ENCODE data around the gene CHST7.

The CHST7 gene

DNA sequence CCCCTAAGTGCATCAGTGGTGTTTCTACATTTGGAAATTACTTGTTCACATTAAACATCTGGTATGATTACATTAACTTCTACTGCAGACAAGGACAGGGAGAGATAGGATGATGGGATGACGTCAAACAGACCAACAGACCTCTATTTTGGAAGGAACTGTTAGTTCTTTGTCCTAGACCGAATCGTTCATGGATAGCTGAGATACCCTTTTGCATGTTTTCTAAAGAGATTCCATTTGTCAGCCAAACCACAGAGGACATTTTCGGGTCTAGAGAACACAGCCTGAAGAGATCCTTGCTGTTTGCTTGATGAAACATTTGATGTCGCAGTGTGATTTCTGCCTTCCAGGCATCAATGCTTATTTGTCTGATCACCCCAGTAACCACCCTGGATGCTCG, 27.7 kb downstream of the CHST7 start:
- no peak for DNase-seq (ENCODE audit: low read depth in 3 of 3, low spot score in 1 of 3)

DNA sequence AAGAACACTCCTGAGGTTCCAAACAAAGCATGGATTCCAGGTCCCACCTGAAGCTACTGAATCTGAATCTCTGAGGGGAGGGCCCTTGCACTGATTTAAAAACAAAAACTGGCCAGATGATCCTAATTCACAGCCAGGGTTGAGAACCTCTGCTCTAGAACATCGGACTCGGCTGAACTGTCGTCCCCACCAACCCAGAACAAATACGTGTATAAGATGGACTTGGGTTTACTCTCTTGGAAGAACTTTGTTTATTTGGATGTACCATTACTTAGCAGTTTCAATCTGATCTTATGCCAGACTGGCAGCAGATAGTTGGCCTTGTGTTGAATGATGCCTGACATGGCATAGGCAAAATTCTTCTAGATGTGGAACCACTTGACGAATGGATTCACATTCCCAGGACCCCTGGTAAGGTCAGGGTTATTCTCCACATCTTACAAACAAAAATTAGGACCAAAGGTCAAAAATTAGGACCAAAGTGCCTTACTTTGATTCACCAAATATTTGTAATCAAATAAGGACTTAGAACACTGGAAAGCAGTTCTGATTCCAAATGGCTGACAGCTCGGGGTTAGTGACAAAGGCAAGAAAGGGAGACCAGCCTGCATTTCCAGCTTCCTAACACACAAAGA, 29.0 kb downstream of the CHST7 start:
- no peak for DNase-seq (ENCODE audit: low read depth in 3 of 3, low spot score in 1 of 3)

DNA sequence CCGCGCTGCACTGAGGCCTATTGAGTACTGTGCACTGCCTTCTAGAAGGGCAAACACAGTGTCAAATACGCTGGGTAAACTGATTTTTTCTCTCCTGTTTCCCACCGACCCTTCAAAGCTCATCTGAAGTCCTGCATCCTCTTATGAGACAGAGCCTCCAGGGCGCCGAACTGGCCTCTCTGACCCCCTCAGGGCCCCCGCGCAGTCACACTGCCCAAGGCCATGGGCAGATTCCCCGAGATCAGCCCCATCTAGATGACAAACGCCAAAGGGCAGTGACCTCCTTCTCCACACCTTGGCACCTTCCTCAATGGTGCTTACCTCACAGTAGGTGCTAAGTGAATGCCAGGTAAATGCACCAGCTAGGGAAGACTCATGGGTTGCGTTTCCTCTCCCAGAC, 34.4 kb downstream of the CHST7 start:
- DNase-seq (ENCODE audit: low read depth in 3 of 3, low spot score in 1 of 3), result no peak

DNA sequence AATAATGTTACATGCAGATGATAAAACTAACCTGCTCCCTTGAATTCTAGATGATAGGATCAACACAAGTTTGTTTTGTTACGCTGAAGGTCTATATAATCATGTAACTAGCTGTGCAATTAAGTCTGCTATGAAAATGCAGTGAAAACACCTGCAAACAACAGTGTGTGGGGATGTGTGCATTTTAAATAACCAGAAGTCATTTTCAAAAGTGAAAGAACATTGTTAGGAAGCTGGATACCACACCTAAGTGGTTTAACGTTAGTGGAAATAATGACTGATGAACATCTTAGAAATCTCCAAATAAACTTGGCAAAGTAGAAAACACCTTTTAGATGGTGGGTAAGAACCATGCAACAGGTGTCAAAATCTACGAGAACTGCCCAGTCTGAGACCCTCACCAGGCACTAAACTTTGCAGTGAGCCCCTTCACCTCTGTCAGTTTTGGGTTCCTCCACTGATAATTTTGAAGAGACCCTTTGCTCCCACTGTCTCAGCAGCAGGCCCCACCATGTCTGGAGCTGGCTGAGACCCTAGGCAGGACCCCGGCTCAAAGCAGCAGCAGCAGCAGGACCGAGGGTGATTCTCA, 36.6 kb downstream of the CHST7 start:
- DNase-seq (ENCODE audit: low read depth in 3 of 3, low spot score in 1 of 3), result no peak

DNA sequence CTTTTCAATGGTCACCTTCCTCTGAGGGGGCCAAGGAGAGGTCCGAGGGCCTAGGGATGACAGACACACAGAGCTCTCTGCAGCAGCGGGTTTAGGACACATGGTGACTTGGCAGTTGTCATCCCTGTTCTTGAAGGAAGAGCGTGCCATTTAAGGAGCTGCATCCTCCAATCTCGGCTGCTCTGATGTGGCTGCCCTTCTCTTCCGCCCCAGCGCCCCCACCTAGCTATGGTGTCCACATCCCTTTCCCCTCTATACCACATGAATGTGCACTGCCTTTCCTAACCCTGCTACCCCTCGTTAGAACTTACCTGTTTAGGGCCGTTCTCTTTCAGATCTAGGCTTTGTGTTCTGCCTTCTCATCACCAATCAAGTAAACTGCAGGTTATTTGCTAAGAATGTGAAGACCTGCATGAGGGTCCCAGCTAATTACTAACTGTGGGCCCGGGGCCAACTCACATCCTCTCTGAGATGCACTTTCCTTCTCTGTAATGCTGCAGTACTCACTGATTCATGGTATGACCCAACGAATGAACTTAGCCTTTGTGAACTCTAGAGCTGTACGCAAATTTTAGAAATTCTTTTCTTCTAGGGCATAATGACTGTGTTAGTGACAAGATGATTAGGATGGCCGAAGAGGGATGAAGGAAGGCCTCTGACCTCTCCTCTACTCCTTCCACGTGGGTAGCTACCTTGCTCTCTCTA, 38.2 kb downstream of the CHST7 start:
- DNase-seq (ENCODE audit: low read depth in 3 of 3, low spot score in 1 of 3), result no peak

DNA sequence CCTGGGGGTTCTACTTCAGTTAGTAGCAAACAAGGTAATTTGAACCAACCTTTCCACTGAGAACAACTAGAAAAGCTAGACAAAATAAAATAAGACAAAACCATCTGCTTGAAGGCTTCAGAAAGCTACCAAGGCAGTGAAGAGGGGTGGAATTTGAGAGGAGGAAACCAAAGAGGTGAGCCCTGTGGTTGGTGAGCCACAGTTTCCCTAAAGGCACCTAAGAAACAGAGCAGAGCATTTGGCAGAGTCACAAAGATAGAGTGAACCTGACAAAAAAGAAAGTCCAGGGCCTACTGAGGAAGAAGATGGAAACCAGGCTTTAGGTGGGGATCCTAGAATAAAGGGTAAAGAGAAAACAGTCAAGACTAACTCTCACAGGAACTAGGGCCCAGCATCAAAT, 44.3 kb downstream of the CHST7 start:
- DNase-seq (ENCODE audit: low read depth in 3 of 3, low spot score in 1 of 3), result no peak

DNA sequence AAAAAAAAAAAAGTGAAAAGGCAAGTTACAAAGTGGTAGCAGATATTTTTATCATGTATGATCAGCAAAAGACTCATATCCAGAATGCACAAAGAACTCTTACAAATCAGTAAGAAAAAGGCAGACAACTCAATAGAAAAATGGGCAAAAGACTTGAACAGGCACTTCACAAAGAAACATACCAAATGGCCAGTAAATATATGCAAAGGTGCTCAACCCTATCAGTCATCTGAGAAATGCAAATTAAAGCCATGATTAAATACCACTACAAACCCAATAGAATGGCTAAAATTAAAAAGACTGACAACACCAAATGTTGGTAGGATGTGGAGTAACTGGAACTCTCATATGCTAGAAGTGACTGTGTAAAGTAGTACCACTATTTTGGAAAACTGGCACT, 45.4 kb downstream of the CHST7 start:
- DNase-seq (ENCODE audit: low read depth in 3 of 3, low spot score in 1 of 3), result no peak

DNA sequence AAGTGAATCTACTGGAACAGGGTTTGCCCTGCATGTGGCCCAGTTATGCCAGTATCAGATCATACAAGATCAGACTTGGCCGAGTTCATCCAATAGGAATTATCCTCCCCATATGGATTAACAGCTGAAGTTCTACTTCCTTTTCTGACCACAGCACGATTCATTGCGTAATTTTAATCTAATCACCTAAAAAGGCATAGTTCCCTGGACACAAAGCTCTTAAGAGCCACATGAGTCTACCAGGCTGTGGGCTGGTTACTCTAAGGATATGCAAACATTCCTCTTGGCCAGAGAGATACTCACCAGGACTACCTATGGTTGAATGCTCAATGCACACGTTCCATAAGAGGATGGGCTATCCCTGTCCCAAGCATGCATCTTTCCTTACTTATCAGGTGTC, 46.9 kb downstream of the CHST7 start:
- no peak for DNase-seq (ENCODE audit: low read depth in 3 of 3, low spot score in 1 of 3)

DNA sequence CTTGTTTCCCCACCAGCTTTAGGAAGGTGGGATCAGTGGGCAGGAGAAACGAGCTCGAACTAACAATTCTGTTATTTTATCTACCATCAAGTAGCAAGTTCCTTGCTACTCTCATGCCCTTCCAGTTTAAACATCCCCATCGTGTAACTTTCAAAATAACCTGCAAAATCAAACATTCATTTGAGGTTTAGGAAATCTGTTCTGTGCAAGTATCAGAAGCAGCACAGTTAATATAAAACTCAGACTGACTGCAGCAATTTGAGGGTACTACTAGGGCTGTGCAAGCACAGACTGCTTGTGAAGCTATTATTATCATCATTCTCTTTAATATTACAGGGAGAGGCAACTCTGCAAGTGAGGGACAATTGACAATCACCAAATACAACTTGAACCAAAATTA, 48.0 kb downstream of the CHST7 start:
- no peak for DNase-seq (ENCODE audit: low read depth in 3 of 3, low spot score in 1 of 3)

DNA sequence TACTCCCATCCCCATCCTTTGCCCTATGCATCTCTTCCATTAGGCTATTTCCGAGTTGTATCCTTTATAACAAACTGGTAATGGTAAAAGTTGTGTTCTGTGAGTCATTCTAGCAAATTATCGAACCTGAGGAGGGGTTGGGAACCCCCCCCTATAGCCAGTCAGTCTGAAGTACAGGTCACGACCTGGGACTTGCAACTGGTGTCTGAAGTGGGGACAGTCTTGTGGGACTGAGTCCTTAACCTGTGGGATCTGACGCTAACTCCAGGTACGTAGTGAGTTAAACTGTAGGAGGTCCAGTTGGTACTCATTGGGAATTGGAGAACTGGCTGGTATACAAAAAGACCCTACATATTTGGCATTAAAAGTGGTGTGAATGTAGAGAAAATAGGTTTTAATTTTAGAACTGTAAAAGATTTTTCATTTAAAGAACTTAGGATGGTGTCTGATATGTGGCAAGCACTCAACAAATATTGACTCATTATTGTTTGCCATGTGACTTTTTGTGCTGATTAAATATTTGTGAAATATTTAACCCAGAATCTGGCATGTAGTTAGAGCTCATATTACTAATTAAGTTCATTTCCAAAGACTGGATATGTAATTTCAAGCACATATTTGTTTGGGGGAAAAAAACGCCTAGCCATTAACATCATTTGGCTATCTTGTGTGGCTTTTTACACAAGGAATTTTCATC, 50.7 kb downstream of the CHST7 start:
- DNase-seq (ENCODE audit: low read depth in 3 of 3, low spot score in 1 of 3), result no peak

DNA sequence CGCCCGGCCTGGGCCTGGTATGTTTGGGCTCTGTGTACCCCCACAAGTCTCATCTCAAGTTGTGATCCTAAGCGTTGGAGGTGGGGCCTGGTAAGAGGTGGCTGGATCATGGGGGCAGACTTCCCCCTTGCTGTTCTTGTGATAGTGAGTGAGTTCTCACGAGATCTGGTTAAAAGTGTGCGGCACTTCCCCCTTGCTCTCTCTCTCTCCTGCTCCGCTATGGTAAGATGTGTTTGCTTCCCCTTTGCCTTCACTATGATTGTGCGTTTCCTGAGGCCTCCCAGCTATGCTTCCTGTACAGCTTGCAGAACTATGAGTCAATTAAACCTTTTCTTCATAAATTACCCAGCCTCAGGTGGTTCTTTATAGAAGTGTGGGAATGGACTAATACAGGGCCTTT, 53.0 kb downstream of the CHST7 start:
- no peak for DNase-seq (ENCODE audit: low read depth in 3 of 3, low spot score in 1 of 3)

DNA sequence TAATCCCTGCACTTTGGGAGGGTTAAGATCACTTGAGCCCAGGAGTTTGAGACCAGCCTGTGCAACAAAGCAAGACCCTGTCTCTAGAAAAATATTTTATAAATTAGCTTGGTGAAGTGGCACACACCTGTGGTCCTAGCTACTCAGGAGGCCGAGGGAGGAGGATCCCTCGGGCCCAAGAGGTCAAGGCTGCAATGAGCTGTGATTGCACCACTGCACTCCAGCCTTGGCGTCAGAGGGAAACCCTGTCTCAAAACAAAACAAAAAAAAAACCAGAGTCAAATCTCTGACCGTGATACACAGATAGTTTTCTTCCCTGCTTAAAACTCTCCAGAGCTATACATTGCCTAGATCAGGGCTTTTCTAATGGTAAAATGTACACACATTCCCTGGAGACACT, 53.5 kb downstream of the CHST7 start:
- no peak for DNase-seq (ENCODE audit: low read depth in 3 of 3, low spot score in 1 of 3)

DNA sequence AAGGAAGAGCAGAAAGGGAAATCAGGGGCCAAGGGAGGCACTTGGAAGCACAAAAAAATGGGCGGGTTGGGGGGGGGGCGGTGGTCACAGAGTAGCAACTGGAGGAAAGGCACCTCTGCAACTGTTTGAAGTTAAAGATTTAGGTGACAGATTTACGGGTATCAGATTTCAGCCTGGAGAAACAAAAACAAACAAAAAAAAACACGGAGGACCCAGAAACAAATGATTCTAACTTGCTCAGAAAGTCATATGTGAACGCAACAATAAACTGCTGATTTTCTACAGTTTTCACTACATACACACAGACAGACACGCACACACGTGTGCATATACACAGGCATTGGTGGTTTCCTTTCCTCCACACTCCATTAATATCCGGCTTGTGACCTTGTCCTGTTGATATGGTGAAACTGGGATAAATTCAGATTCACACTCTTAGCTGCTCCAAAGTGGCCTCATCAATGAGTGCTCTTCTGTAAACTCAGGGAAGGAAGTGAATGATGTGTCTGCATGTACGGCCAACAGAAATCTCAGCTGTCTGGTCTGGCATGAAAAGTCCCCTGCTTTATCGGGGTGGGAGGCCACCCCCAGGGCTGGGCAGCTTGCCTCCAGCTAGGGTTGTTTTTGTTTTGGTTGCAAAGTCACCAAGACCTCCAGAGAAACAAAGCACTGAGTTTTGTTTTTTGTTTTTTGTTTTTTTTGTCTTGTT, 54.3 kb downstream of the CHST7 start:
- DNase-seq (ENCODE audit: low read depth in 3 of 3, low spot score in 1 of 3), result no peak

DNA sequence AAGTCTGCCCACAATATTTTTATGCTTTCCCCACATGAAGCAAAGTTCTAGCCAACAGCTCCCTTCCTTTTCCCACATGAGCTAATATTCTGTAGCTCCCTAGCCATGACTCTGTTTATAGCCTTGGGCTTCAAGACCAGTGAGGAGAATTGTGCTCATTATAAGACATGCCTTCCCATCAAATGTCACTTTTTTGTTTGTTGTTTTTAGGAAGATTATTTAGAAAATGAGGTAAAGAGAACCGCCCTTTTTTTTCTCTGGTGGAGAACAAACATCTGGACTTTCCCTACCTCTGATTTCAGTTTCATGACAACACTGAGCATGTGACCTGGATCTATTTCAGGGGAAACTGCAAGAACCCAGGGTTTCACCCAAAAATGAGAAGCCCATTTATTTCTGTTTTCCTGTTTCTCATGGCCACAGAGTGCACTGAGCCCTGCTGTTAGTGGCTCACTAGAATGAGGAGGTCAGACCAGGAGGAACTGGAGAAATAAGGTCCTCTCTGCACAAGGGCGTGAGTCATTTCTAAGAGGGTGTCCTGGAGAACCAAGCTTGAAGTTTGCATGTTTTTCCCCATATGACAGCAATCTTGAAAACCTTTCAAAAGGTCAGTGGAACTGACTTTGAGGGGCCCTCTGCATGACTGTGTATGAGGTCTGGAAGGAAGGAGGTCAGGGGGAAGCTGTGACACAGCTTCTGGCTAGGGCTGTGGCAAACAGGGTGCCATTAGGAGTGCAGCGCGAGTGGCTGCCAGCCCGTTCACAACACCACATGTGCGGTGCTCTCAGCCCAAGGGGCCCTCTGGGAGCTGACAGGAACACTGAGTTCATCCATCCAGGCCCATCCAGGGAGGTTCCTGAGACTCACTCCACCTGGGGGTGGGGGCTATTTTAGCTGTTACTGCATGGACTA, 55.2 kb downstream of the CHST7 start:
- DNase-seq (ENCODE audit: low read depth in 3 of 3, low spot score in 1 of 3), result no peak

DNA sequence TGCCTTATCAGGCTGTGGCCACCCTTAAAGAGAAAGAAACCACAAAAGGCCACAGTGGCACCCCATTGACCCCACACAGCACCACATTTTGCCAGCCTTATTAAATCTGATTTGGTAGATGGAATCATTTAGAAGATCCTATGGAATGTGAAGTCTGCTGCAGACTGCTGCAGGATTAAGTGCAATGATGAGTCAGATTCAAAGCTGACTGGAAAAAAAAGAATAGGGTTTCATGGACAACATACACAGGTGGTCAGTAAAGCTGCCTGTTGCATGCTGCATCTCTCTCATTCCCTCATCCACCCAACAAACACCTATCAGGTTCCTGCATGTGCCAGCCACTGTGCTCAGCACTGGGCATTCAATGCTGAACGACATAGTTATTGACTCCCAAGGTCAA, 56.6 kb downstream of the CHST7 start:
- no peak for DNase-seq (ENCODE audit: low read depth in 3 of 3, low spot score in 1 of 3)

DNA sequence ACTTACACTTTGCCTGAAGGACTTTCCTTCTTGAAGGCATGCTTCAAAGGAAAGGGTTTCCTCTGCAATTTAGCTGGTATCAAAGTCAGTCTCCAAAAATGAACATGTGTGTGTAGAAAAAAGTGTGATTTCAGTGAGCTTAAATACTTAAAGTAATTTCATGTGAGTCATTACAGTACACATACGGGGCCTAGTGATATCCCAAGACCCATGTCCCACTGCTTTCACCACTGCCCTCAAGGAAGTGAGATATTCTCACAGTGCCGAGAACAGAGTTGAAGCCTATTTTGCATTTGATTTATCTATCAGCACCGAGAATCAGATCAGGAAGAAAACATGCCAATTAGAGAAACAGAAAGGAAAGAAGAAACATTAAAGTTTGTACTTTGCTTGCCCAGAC, 61.0 kb downstream of the CHST7 start:
- no peak for DNase-seq (ENCODE audit: low read depth in 3 of 3, low spot score in 1 of 3)

DNA sequence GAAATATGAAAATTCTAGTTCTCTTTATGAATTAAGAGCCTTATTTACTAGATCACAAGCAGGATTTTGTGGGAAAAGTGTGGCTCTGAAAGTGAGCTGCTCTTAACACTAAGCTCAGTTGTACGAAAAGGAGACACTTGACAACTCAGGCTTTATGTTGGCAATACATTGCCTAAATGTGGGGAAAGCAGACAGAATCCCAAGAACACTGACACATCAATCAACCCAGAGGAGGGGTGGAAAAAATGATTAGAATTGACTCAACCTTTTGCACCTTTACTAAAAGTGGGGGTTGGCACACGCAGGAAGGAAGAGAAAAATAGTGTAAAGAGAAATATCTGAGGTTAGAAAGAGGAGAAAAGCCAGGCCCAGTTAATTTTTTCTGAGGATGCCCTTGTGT, 61.6 kb downstream of the CHST7 start:
- DNase-seq (ENCODE audit: low read depth in 3 of 3, low spot score in 1 of 3), result no peak

DNA sequence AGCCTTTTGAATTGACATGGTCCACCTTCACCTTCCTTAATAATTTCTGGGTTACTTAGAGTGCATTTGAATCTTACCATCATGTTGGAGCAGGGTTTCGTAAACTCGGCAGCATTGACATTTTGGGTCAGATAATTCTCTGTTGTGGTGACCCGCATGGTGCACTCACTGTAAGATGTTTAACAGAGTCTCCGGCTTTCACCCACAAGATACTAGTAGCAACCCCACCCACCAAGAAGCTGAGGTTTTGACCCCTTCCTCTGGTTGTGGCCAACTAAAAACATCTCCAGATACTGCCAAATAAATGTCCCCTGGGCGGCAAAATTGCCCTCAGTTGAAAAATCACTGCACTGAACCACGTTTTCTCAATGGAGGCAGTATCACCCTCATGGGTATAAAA, 62.7 kb downstream of the CHST7 start:
- no peak for DNase-seq (ENCODE audit: low read depth in 3 of 3, low spot score in 1 of 3)

DNA sequence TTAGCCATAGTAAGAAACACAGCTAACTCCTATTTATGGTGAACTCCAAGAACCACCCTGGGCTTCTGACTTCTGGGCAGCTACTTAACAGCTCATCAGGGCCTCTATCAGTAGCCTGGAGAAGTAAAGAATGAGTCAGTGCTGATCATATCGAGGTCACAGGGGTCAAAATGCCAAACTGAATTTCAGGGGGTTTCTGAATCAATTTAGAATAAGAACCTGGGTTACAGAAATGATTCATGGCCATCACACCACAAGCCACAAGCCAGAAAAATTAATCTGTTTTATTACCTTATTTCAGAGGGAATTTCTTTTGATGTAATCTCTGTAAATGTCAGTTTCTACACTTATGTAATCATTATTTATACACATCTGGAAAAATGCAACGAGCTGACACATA, 64.4 kb downstream of the CHST7 start:
- DNase-seq (ENCODE audit: low read depth in 3 of 3, low spot score in 1 of 3), result no peak

DNA sequence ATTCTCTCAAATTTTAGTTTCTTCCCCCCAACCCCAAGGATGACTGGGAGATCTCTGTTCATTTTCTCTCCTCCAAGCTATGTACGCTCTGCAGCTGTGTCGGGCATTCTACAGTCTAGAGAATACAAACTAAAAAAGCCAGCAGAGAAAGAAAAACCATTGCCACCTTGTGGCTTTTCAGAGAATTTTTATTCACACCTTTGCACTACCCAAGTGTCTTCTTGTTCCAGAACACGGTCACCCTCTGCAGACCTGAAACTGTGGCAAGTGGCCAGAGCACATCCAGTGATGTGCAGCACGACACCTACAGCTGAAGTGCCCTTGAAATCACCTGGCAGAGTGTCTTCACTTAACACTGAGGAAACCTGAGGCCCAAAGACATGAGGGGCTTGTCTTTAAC, 68.6 kb downstream of the CHST7 start:
- no peak for DNase-seq (ENCODE audit: low read depth in 3 of 3, low spot score in 1 of 3)

DNA sequence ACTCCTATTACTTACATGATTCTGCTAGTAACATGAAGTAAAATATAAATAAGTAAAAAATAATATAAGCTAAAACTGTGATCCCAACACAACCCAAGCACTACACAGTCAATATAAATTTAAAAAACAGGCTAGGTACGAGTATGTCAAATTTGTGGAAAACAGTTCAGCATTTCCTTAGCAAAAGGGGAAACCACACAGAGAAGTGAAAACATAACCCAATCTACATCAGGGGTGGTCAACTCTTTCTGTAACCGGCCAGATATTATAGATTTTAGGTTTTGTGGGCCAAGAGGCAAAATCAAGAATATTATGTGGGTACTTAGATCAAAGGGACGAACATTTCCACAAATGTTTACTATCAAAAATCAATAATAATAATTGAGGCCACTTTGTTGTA, 70.1 kb downstream of the CHST7 start:
- DNase-seq (ENCODE audit: low read depth in 3 of 3, low spot score in 1 of 3), result no peak
